IMR-90 (cell line): ENCODE data around the gene FLT3. TPM values are rescaled to one million over a fixed set of nuclear protein-coding genes. Genes with fewer than 3 reads are reported as not detected.

Experiments
- ATAC-seq: fragments of 200-7000 bp; cut with Tn5 transposase; 2 replicates; pipeline ENCODE4 v1.9.1; 2020; ENCODE audit warnings: low read depth, mild to moderate bottlenecking, moderate library complexity
- BruUV-seq: library from RNA; stranded (reverse); fragments of 400-500 nt; replicated peaks from 2 replicates; lab custom pipeline; 2021; lab: Mats Ljungman, UMichigan
- CTCF ChIA-PET: fragments of 300-600 bp; formaldehyde crosslinking; extraction: SDS; loops from one replicate; lab custom pipeline; 2021; ENCODE audit warnings: antibody characterized with exemption; lab: Yijun Ruan, JAX
- POLR2A ChIA-PET: fragments of 300-600 bp; sonication (Branson Sonifier 250); formaldehyde crosslinking; loops from one replicate; lab custom pipeline; 2022; ENCODE audit warnings: antibody characterized with exemption; ENCODE audit not compliant: unreplicated experiment; lab: Charles Lee
- DNase-seq: peaks from one replicate; pipeline ENCODE4 v3.0.0; 2013
- H2AFZ ChIP-seq: replicated peaks from 2 replicates; pipeline ENCODE3; 2013; ENCODE audit warnings: low read length, mild to moderate bottlenecking; ENCODE audit not compliant: poor library complexity
- H2AK5ac ChIP-seq: 2 replicates; pipeline ENCODE4 v1.6.1; 2013; ENCODE audit warnings: low read depth, low read length, inconsistent platforms
- H2AK9ac ChIP-seq: replicated peaks from 2 replicates; pipeline ENCODE3; 2013; ENCODE audit warnings: mild to moderate bottlenecking, low read depth, low read length, moderate library complexity; ENCODE audit not compliant: poor library complexity
- H2BK120ac ChIP-seq: 2 replicates; pipeline ENCODE4 v1.6.1; 2013; ENCODE audit warnings: low read depth, low read length, inconsistent platforms
- H2BK15ac ChIP-seq: 3 replicates; pipeline ENCODE4 v1.6.1; 2013; ENCODE audit warnings: low read depth, low read length, inconsistent platforms
- H2BK20ac ChIP-seq: 2 replicates; pipeline ENCODE4 v1.6.1; 2013; ENCODE audit warnings: low read depth, mild to moderate bottlenecking, inconsistent platforms, low read length, moderate library complexity
- H2BK5ac ChIP-seq: 2 replicates; pipeline ENCODE4 v1.6.1; 2013; ENCODE audit warnings: mild to moderate bottlenecking, low read depth, low read length, inconsistent platforms; ENCODE audit not compliant: poor library complexity, severe bottlenecking
- H3K14ac ChIP-seq: replicated peaks from 2 replicates; pipeline ENCODE4 v1.6.1; 2013; ENCODE audit warnings: low read depth, low read length, inconsistent platforms
- H3K18ac ChIP-seq: 2 replicates; pipeline ENCODE4 v1.6.1; 2013; ENCODE audit warnings: low read depth, low read length, control low read depth
- H3K23ac ChIP-seq: 2 replicates; pipeline ENCODE4 v1.6.1; 2013; ENCODE audit warnings: low read depth, low read length, inconsistent platforms
- H3K27ac ChIP-seq: 2 replicates; pipeline ENCODE4 v1.5.1; 2013; ENCODE audit warnings: mild to moderate bottlenecking, control low read depth, low read length; ENCODE audit not compliant: insufficient read depth
- H3K27me3 ChIP-seq: 2 replicates; pipeline ENCODE4 v1.6.1; 2013; ENCODE audit warnings: low read length; ENCODE audit not compliant: control insufficient read depth, insufficient read depth
- H3K36me3 ChIP-seq: 2 replicates; pipeline ENCODE4 v1.6.1; 2013; ENCODE audit warnings: low read length, mixed read lengths; ENCODE audit not compliant: control insufficient read depth, insufficient read depth
- H3K4ac ChIP-seq: 2 replicates; pipeline ENCODE4 v1.6.1; 2013; ENCODE audit warnings: low read depth, low read length, inconsistent platforms
- H3K4me1 ChIP-seq: 2 replicates; pipeline ENCODE4 v1.6.1; 2013; ENCODE audit warnings: low read length, mixed read lengths; ENCODE audit not compliant: control insufficient read depth, insufficient read depth
- H3K4me2 ChIP-seq: 2 replicates; pipeline ENCODE4 v1.6.1; 2013; ENCODE audit warnings: low read depth, mild to moderate bottlenecking, control low read depth, low read length, moderate library complexity
- H3K4me3 ChIP-seq: 2 replicates; pipeline ENCODE4 v1.5.1; 2013; ENCODE audit warnings: low read depth, mild to moderate bottlenecking, control low read depth, low read length, moderate library complexity; ENCODE audit not compliant: insufficient read depth
- H3K56ac ChIP-seq: 2 replicates; pipeline ENCODE4 v1.6.1; 2013; ENCODE audit warnings: low read length, inconsistent platforms; ENCODE audit not compliant: insufficient read depth; ENCODE audit errors: extremely low read depth
- H3K79me1 ChIP-seq, 2 experiments: 2 replicates each; pipeline ENCODE4 v1.6.1; 2013; ENCODE audit warnings: low read length in 2 of 2, inconsistent platforms in 1 of 2, low read depth in 1 of 2
- H3K9ac ChIP-seq: 2 replicates; pipeline ENCODE4 v1.6.1; 2013; ENCODE audit warnings: low read depth, low read length, control low read depth
- H3K9me1 ChIP-seq: 2 replicates; pipeline ENCODE4 v1.6.1; 2013; ENCODE audit warnings: low read length, inconsistent platforms; ENCODE audit not compliant: insufficient read depth
- H3K9me3 ChIP-seq: 2 replicates; pipeline ENCODE4 v1.6.1; 2013; ENCODE audit warnings: low read length; ENCODE audit not compliant: control insufficient read depth, insufficient read depth
- H4K20me1 ChIP-seq: 2 replicates; pipeline ENCODE4 v1.6.1; 2013; ENCODE audit warnings: low read length, inconsistent platforms; ENCODE audit not compliant: insufficient read depth
- H4K5ac ChIP-seq: 2 replicates; pipeline ENCODE4 v1.6.1; 2013; ENCODE audit warnings: mild to moderate bottlenecking, low read depth, low read length, control low read depth
- H4K8ac ChIP-seq, 2 experiments: 2 replicates each; pipeline ENCODE4 v1.6.1; 2013; ENCODE audit warnings: low read depth in 2 of 2, low read length in 2 of 2, control low read depth in 1 of 2, inconsistent platforms in 1 of 2
- H4K91ac ChIP-seq: 2 replicates; pipeline ENCODE4 v1.6.1; 2013; ENCODE audit warnings: low read depth, low read length, inconsistent platforms; ENCODE audit not compliant: insufficient read depth
- CEBPB ChIP-seq: IDR thresholded peaks from 2 replicates; pipeline ENCODE4 v1.6.1; 2012; ENCODE audit warnings: low read depth, low read length, improper control_type of control experiment
- WGBS, 2 experiments: methylation state at CpG; one replicate each; pipeline versions ENCODE4 v1.1.5 to v1.1.7; 2013; ENCODE audit warnings: missing lambda C conversion rate in 2 of 2; ENCODE audit not compliant: insufficient read length in 1 of 2; ENCODE audit errors: extremely low coverage in 2 of 2; 5-methylcytosine and 5-hydroxymethylcytosine counted together
- dilution Hi-C: fragments of 300-500 bp; cut with HindIII; formaldehyde crosslinking; loops from one replicate; pipeline ENCODE4 v1.14.3; 2018; ENCODE audit warnings: low sequenced_read_pairs; ENCODE audit not compliant: unreplicated experiment
- in situ Hi-C: fragments of 300-500 bp; cut with MboI; formaldehyde crosslinking; loops from 3 replicates; pipeline ENCODE4 v1.14.3; 2019; ENCODE audit warnings: low sequenced_read_pairs, inconsistent platforms, mixed read lengths
- intact Hi-C: fragments of 100-400 bp; cut with micrococcal nuclease; formaldehyde crosslinking; loops from 2 replicates; pipeline ENCODE4 v1.10.0; 2022
- polyA plus RNA-seq, 3 experiments: library from polyadenylated mRNA; depleted of rRNA; stranded (reverse); fragments of >200 nt; gene quantifications; 2 replicates each; pipeline ENCODE4 v1.2.3, GENCODE V29; 2012; ENCODE audit warnings: low replicate concordance in 1 of 3
- total RNA-seq: library from RNA; depleted of rRNA; stranded (reverse); fragments of >200 nt; gene quantifications from 2 replicates; pipeline ENCODE4 v1.2.3, GENCODE V29; 2012

Gene FLT3
- total and polyA plus RNA-seq, 2 of the 4 experiments (the other 2 are of a cell fraction) = not detected

- Histone ChIP-seq H3K9me1 (no peaks in the 10 kb centered on the region), H4K5ac (no peak overlapping the region), H3K56ac (no peak overlapping the region), H2BK120ac (no peak overlapping the region), H4K20me1 (no peaks in the 10 kb centered on the region), H2BK5ac (no peak overlapping the region), H3K9me3 (no peaks in the 10 kb centered on the region), H4K8ac (no peak overlapping the region), H3K9ac (no peak overlapping the region), H3K4me1 (no peaks in the 10 kb centered on the region; the same call in 1 of the 2 replicates), H3K4me3 (no peak overlapping the region), H2AK9ac (no peak overlapping the region), H3K79me1 (no peaks in the 10 kb centered on the region), H3K14ac (no peak overlapping the region), H3K18ac (no peak overlapping the region), H3K23ac (no peak overlapping the region), H3K27ac (no peak overlapping the region), H2AK5ac (no peak overlapping the region), H2BK15ac (no peak overlapping the region), H2BK20ac (no peak overlapping the region), H3K4ac (no peak overlapping the region), H4K91ac (no peak overlapping the region), H3K4me2 (no peak overlapping the region), H3K27me3 (peaks cover 8% of the 10 kb centered on the region; the same call in 1 of the 2 replicates), H2AFZ (no peak overlapping the region), H3K36me3 (no peaks in the 10 kb centered on the region)
- POLR2A ChIA-PET = no interaction called here
- ATAC-seq (peak; percentile 49), DNase-seq (no peak)
- no peak for TF ChIP-seq CEBPB
- CTCF ChIA-PET = no interaction called here
- no TSS peak for BruUV-seq
- dilution Hi-C loops = no loop called here
- WGBS, 2 experiments = 21% methylated on average over 2 of the region's 5 CpGs; no CpG with 5 or more reads in 1 of the 2 experiments
- intact Hi-C loops = no loop called here
- in situ Hi-C loops = no loop called here
These were observed 99.8 kb downstream of the FLT3 start for GRCh38 chr13:28000567-28000966.
